ENCODE measurements around the gene PPME1.

The PPME1 gene

GRCh38 chr11:74162681-74163467 is 8.2 kb upstream of the PPME1 start:
- DNase-seq, result no peak

- DNase-seq, result no peak
These were observed 2.3 kb upstream of the PPME1 start for GRCh38 chr11:74168838-74169237.

GRCh38 chr11:74169738-74170458 is 1.2 kb upstream of the PPME1 start:
- no peak for DNase-seq

GRCh38 chr11:74171630-74171968 is 510 bp downstream of the PPME1 start:
- no peak for DNase-seq

GRCh38 chr11:74171997-74172396 is 908 bp downstream of the PPME1 start:
- no peak for DNase-seq

GRCh38 chr11:74175920-74176319 is 4.8 kb downstream of the PPME1 start:
- DNase-seq, result no peak

- no peak for DNase-seq
These were observed 8.4 kb downstream of the PPME1 start for GRCh38 chr11:74179234-74180052.

- DNase-seq, result no peak
These were observed 11.5 kb downstream of the PPME1 start for GRCh38 chr11:74182635-74183034.

GRCh38 chr11:74185285-74185684 is 14.2 kb downstream of the PPME1 start:
- no peak for DNase-seq

GRCh38 chr11:74185695-74186094 is 14.6 kb downstream of the PPME1 start:
- DNase-seq, result no peak

GRCh38 chr11:74195828-74196227 is 24.7 kb downstream of the PPME1 start:
- peak; percentile 52 for DNase-seq

GRCh38 chr11:74196781-74197486 is 25.8 kb downstream of the PPME1 start:
- DNase-seq, result no peak

GRCh38 chr11:74203966-74204365 is 32.9 kb downstream of the PPME1 start:
- no peak for DNase-seq

GRCh38 chr11:74204701-74205100 is 33.6 kb downstream of the PPME1 start:
- DNase-seq, result no peak

GRCh38 chr11:74205181-74205580 is 34.1 kb downstream of the PPME1 start:
- DNase-seq, result no peak

- DNase-seq, result no peak
These were observed 35.7 kb downstream of the PPME1 start for GRCh38 chr11:74206746-74207145.

- DNase-seq, result no peak
These were observed 37.4 kb downstream of the PPME1 start for GRCh38 chr11:74208507-74208906.

- no peak for DNase-seq
These were observed 41.4 kb downstream of the PPME1 start for GRCh38 chr11:74212533-74212932.

- DNase-seq, result no peak
These were observed 49.3 kb downstream of the PPME1 start for GRCh38 chr11:74220376-74220775.

GRCh38 chr11:74221816-74222215 is 50.7 kb downstream of the PPME1 start:
- no peak for DNase-seq

GRCh38 chr11:74225565-74225964 is 54.5 kb downstream of the PPME1 start:
- DNase-seq, result no peak

GRCh38 chr11:74226907-74227306 is 55.8 kb downstream of the PPME1 start:
- DNase-seq, result no peak
